BE2C (cell line): ENCODE results near the gene NRP1.

Experiments used
- DNase-seq: peaks from one replicate; pipeline ENCODE4 v3.0.0-alpha.2; 2020
- H3K27me3 ChIP-seq: fragments of 250-450 bp; sonication (Bioruptor Pico); 2 replicates; pipeline ENCODE4 v1.5.1; 2020; ENCODE audit warnings: mild to moderate bottlenecking
- H3K36me3 ChIP-seq: fragments of 250-450 bp; sonication (Bioruptor Pico); 2 replicates; pipeline ENCODE4 v1.5.1; 2020; ENCODE audit warnings: mild to moderate bottlenecking
- H3K4me1 ChIP-seq: fragments of 250-450 bp; sonication (Bioruptor Pico); 2 replicates; pipeline ENCODE4 v1.5.1; 2020
- H3K4me3 ChIP-seq: 2 replicates; pipeline ENCODE4 v1.5.1; 2011; ENCODE audit warnings: low read depth, low read length
- H3K9me3 ChIP-seq: fragments of 250-450 bp; sonication (Bioruptor Pico); 2 replicates; pipeline ENCODE4 v1.5.1; 2020
- TF ChIP-seq, protein P1 (sequence below): IDR thresholded peaks from 2 replicates; pipeline ENCODE4 v1.5.1; 2012; ENCODE audit warnings: mild to moderate bottlenecking, low read depth, low read length

Gene NRP1

DNA sequence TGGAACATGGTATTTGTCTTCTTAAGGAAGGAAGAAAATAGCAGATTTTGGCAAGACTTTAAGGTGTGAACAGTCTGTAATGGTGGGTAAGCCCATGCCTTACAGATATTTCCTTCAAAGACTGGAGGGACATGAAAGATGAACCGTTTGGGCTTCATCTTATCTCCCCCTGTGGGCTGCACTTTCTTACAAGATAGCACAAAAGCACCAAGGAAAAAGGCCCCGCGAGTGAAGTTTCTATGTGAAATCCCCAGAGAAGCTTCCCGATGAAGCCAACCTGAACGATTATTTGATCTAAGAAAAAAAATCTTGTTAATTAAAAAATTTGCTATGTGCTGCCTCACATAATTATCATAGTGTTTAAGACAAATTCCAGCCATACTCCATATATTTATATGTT, 91.5 kb downstream of the NRP1 start:
- no peaks in the 10 kb centered on the region for H3K4me1 ChIP-seq

DNA sequence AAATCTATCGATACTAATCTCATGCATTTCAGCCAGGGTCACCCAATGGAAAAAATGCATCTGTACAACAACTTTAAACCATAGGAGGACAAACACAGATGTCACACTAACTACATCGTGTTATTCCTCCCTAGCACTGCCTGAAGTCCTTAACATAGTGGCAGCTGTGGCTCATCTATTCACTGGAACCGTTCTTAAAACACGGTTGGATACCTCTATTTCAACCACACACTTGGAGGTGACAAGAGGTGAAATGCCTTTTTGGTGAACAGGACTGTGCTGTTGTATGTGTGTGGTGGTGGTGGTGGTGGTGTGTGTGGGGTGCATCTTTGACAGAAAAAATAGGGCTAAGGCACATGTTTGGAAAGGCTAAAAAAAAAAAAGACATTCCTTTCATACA, 93.1 kb downstream of the NRP1 start:
- Histone ChIP-seq H3K4me1 (0 out of 2 replicates have a peak, but pooled peaks cover 1% of the 10 kb centered on the region), H3K27me3 (no peaks in the 10 kb centered on the region), H3K4me3 (no peak overlapping the region), H3K36me3 (peaks cover 25% of the 10 kb centered on the region), H3K9me3 (no peaks in the 10 kb centered on the region)
- DNase-seq: no peak
- TF ChIP-seq, protein P1, sequence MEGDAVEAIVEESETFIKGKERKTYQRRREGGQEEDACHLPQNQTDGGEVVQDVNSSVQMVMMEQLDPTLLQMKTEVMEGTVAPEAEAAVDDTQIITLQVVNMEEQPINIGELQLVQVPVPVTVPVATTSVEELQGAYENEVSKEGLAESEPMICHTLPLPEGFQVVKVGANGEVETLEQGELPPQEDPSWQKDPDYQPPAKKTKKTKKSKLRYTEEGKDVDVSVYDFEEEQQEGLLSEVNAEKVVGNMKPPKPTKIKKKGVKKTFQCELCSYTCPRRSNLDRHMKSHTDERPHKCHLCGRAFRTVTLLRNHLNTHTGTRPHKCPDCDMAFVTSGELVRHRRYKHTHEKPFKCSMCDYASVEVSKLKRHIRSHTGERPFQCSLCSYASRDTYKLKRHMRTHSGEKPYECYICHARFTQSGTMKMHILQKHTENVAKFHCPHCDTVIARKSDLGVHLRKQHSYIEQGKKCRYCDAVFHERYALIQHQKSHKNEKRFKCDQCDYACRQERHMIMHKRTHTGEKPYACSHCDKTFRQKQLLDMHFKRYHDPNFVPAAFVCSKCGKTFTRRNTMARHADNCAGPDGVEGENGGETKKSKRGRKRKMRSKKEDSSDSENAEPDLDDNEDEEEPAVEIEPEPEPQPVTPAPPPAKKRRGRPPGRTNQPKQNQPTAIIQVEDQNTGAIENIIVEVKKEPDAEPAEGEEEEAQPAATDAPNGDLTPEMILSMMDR: no peak

More for the DNA sequence above, 91.5 kb downstream of the NRP1 start:
- Histone ChIP-seq H3K4me3 (no peak overlapping the region), H3K27me3 (no peaks in the 10 kb centered on the region), H3K36me3 (peaks cover 41% of the 10 kb centered on the region), H3K9me3 (no peaks in the 10 kb centered on the region)
- no peak for DNase-seq
- TF ChIP-seq, protein P1: no peak

DNA sequence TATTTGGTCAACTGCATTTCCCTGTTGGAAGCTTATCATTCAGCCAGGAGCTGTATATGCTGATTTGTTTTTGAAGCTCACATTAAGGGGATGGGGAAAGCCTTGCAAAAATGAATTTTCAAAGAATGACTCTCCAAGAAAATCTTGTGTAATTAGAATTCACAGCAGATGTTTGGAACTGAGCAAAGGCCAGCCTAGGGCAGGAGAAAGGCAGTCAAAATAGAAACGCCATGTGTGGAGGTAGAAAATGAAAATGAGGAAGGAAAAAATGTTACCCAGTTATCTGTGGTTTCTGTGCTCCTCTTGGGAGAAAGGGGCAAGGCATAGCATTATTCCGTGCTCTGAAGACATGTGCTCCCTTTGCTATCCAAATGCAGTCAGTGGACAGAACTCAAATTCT, 93.5 kb downstream of the NRP1 start:
- no peak for DNase-seq
- no peak overlapping the region for H3K4me3 ChIP-seq
- H3K4me1 ChIP-seq: peaks cover 4% of the 10 kb centered on the region; the same call in 1 of the 2 replicates
- H3K27me3 ChIP-seq: no peaks in the 10 kb centered on the region
- peaks cover 23% of the 10 kb centered on the region for H3K36me3 ChIP-seq
- TF ChIP-seq, protein P1: no peak
- H3K9me3 ChIP-seq: no peaks in the 10 kb centered on the region

DNA sequence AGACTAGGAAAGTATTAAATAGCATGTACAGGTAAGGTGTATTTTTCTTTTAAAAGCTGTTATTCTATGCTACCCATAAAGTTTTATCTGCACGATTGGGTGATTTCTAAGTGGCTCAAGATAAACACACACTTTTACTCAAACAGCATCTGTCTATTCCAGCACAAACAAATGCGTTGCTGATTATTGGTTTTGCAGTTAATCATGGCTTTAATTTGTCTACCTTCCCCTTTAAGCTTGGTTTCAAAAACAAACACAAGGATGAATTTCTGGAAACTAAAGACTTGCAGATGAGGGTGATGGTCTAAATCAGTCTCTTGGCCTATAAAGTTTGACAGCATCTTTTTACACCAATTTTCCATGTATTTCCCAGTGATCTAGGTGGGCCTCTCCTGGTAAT, 94.2 kb downstream of the NRP1 start:
- no peak for DNase-seq
- H3K4me1 ChIP-seq: peaks cover 8% of the 10 kb centered on the region
- peaks cover 19% of the 10 kb centered on the region for H3K36me3 ChIP-seq
- no peaks in the 10 kb centered on the region for H3K9me3 ChIP-seq
- H3K4me3 ChIP-seq: no peak overlapping the region
- TF ChIP-seq, protein P1: no peak
- H3K27me3 ChIP-seq: no peaks in the 10 kb centered on the region

DNA sequence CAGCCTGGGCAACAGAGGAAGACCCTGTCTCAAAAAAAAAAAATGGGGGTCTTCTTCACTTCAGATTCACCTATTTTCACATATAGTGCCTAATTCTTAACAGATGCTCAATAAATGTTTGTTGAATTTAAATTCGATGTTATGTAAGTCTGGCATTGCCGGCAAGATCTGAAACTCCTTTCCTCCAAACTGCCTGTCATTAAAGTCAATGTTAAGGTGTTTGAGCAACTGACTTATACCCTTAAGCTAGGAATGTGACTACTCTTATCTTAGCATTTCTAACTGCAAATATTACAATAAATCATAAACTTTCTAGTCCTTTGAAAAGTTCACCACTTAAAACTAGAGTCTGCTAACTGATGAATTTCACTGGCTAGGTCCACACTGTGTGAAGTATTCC, 95.2 kb downstream of the NRP1 start:
- TF ChIP-seq, protein P1: no peak
- peaks cover 23% of the 10 kb centered on the region for H3K36me3 ChIP-seq
- H3K27me3 ChIP-seq: no peaks in the 10 kb centered on the region
- DNase-seq: no peak
- H3K4me3 ChIP-seq: no peak overlapping the region
- H3K9me3 ChIP-seq: no peaks in the 10 kb centered on the region
- H3K4me1 ChIP-seq: peaks cover 14% of the 10 kb centered on the region

DNA sequence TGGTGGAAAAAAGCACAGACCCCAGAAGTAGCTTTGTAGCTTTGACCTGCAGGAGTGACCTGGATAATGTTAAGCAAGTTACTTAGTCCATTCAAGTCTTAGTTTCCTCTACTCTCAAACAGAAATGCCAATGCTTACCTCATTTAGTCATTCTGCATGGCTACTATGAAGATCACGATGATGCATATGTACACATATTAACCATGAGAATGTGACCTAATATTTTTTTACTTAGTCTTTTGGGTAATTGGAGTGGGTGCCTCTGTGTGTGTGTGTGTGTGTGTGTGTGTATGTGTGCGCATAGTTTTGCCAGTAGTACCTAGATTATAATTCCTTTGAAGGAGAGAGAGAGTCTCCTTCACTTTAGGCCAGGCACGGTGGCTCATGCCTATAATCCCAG, 95.8 kb downstream of the NRP1 start:
- TF ChIP-seq, protein P1: no peak
- H3K27me3 ChIP-seq: no peaks in the 10 kb centered on the region
- H3K4me1 ChIP-seq: peaks cover 14% of the 10 kb centered on the region
- peaks cover 26% of the 10 kb centered on the region for H3K36me3 ChIP-seq
- no peak overlapping the region for H3K4me3 ChIP-seq
- H3K9me3 ChIP-seq: no peaks in the 10 kb centered on the region
- DNase-seq: no peak
